ENCODE measurements around the gene FGFR3. TPM values are rescaled to one million over a fixed set of nuclear protein-coding genes. Genes with fewer than 3 reads are reported as not detected.

The FGFR3 gene
- total RNA-seq, 2 donors from 2014 or later: 2.1 to 2.4 TPM

DNA sequence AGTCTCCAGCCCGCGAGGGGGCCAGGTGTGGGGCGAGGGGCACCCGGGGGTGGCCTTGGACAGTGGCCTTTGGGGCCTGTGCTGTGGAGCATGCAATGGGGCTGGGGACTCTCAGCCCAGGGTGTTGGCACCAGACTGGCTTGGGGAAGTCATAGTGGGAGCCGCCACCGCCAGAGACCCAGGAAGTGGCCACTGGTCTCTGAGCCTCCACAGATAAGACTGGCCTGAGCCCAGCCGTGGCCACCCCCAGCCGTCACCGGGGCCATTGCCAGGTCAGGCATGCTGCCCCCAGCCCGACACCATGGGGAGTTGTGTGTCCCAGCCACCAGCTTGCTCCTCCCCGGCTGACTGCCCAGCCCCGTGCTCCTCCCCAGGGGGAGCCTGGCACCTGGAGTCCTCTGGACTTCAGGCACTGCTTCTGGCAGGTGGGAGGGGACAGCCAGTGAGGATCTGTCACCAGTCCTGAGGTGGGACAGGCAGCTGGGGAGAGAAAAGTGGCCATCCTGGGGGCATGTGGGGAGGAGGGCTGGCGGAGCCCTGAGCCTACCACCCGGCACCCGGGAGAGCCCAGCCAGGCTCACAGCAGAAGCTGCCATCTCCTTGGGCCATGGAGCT is 39.3 kb upstream of the FGFR3 start:
- intact Hi-C loops (cut with DNase I): no loop called here
- DNase-seq (ENCODE audit: low spot score): no peak

DNA sequence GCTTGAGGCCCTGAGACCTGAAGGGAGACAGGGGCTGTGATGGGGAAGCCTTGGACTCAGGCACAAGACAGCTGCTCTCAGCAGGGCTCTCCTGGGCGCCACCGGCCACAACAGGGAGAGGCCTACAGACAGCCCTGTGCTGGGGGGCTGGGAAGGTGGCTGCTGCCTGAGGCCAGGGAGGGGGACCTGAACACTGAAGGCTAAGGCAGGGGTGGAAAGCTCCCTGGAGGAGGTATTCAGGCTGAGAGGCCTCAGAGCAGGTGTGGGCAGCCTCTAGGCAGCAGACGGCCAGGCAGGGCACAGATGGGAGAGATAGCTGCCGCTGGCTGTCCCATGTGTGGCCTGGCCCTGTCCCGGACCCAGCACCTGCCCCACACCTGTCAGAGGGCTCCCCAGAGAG is 38.8 kb upstream of the FGFR3 start:
- DNase-seq (ENCODE audit: low spot score): no peak
- intact Hi-C loops (cut with DNase I): no loop called here

DNA sequence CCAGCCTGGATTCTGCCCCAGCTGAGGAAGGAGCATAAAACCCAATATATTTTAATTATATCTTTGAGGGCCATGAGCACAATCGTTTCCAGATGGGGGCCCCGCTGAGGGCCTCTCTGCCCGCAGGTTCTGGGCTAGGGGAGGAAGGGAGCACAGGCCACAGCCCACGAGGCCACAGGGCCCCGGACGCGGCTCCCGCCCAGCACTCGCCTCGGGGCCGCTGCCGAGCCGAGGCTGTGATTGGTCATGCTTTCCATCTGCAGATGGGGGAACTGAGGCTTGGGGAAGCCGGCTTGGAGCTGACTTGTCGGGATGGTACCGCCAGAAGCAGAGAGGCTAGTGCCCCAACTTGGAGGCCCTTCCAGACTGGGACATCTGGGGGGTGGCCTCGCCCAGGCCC is 37.8 kb upstream of the FGFR3 start:
- no peak for DNase-seq (ENCODE audit: low spot score)
- intact Hi-C loops (cut with DNase I): no loop called here

DNA sequence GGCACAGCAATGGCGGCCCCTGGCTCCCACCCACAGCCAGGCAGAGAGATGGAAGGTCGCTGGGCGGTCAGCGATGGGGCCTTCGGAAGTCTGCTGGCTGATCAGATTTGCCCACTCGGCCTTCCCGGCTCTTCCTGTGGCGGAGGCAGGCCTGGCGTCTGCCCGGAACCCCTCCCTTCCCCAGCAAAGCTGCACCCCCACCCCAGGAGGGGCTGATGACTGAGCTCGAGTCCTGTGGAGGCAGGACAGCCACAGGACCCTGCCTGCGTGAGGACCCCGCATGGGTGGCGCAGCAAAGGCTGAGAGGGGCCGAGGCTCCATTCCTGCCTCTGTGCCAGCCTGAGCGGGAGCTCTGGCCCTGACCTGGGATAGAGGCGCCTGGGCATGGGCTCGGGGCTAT is 37.0 kb upstream of the FGFR3 start:
- intact Hi-C loops (cut with DNase I): no loop called here
- no peak for DNase-seq (ENCODE audit: low spot score)

DNA sequence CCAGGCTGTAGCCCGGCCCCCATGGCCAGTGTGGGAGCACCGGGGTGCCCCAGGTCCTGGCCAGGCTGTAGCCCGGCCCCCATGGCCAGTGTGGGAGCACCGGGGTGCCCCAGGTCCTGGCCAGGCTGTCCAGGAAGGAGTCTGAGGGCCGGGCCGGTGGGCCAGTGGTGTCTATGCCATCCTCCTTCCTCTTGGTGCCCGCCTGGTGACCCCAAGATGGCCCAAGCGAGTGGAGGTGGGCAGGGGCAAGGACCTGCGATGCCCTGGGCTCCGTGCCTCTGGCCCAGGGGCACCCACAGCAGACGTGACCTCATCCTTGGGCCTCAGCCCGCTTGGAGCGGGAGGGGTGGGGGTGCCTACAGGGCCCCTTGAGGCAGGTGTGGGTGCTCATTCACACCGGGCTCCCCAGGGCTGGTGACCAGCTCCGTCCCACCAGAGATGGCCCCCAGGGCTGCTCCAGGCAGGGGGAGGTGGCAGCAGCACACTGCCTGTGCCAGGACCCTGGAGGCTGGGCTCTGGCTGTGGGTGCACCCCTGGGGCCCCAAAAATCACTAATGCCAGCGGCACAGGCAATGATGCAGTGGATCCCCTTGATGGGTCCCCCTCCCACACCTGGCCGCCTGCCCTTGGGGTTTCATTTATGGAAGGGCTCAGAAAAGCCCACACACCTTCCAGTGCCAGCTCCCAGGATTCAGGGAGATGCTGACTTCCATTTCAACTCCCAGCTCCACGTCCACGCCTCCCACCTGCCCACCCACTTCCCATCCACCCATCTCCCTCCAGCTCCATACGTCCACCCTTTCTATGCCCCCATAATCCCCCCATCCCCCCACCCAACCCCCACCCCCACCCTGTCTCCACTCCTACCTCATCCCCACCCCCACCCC is 36.0 kb upstream of the FGFR3 start:
- intact Hi-C loops (cut with DNase I): no loop called here

DNA sequence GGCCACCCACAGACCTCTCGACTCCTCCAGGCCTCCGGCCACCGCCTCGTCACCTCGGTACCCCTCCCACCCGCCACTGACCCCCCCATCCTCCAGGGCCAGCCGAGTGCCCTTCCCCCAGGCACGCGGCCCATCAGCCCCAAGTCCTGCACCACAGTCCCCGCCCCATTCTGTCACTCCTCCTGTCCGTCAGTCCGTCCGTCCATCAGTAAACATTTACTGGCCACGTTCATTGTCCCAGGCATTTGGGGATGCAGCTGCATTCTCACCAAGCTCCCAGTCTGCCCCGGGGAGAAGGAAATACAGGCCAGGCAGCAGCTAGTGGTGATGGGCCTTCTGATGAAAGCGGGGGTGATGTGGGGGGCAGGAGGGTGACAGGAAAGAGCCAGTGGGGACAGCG is 35.3 kb upstream of the FGFR3 start:
- intact Hi-C loops (cut with DNase I): no loop called here
- no peak for DNase-seq (ENCODE audit: low spot score)

More for the DNA sequence above, 36.0 kb upstream of the FGFR3 start:
- no peak for DNase-seq (ENCODE audit: low spot score)

DNA sequence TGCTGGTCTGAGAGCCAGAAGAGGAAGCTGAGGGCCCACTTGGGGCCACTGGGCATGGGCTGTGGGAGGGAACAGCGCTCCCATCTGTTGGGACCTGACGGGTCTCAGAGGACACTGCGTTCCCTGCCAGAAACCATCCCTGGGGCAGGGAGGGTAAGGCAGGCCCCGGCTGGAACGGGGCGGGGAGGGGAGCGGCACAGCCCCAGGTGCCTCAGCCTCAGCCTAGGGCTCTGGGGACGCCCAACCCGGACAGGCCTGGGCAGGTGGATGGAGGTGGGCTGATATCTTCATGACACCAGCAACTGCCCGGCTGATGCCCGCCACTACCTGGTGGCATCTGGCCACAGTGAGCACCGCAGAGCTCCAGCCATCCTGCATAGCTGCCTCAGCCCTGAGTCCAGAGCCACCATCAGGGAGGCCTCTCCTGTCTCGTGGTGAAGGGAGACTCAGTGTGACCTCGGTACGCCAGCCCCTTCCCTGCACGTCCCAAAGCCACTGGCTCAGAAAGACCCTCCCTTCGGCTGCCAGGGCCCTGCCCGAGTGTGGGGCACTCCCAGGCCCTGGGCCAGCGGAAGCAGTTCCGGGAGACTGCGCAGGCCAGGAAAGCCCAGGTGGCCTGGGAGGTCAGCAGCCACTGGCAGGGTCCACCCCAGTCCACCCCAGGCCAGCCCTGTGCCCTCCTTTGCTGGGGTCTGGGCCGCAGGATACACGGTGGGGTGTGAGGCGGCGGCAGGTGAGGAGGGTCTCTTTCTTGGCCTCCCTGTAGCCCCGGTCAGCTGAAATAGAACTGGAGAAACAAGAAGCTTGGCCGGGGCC is 34.6 kb upstream of the FGFR3 start:
- intact Hi-C loops (cut with DNase I): no loop called here
- DNase-seq (ENCODE audit: low spot score): no peak

DNA sequence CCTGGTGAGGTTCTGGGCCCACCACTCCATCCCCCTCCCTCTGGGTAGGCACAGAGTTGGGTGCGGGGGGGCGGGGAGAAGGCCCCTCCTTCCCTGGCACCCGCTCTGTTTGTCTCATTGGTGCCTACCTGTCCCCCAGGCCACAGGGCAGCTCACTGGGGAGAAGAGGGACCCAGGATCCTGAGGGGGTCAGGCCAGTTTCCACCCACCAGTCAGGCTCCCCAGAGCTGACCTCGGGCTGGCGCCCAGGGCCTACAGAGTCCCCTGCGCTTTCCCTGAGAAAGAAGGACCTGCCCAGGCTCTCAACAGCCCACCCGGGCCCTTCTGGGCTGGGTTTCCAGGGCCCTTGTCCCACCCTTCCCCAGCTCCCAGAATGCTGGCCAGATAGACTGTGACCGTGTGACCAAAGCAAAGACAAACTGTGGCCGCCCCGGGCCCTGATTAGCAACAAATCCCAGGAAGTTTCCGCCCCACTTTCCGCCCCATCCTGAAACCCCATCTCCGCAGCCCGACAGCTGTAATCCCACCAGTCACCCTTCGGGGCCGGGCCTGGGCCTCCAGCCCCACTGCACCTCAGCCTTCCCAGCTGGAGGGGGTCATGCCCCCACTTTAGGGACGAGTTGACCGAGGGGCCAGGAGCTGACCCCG is 33.8 kb upstream of the FGFR3 start:
- intact Hi-C loops (cut with DNase I): no loop called here
- no peak for DNase-seq (ENCODE audit: low spot score)

DNA sequence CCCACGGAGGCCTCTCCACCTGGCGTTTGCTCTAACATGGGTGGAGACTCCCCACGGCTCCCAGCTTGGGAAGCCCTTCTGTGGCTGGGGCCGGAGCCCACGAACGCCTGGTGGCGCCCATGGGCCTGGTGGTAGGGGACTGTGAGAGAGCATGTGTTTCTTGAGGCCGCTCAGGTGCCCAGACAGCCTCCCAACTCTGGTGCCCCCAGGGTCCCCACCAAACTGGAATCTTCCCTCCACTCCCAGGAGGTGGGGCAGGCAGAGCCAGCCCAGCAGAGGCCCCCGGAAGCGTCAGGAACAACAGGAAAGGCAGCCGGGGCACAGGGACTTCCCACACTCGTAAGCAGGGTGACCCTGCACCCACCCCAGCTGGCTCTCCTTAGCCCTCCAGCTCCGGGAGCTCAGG is 33.3 kb upstream of the FGFR3 start:
- DNase-seq (ENCODE audit: low spot score): no peak
- intact Hi-C loops (cut with DNase I): no loop called here

DNA sequence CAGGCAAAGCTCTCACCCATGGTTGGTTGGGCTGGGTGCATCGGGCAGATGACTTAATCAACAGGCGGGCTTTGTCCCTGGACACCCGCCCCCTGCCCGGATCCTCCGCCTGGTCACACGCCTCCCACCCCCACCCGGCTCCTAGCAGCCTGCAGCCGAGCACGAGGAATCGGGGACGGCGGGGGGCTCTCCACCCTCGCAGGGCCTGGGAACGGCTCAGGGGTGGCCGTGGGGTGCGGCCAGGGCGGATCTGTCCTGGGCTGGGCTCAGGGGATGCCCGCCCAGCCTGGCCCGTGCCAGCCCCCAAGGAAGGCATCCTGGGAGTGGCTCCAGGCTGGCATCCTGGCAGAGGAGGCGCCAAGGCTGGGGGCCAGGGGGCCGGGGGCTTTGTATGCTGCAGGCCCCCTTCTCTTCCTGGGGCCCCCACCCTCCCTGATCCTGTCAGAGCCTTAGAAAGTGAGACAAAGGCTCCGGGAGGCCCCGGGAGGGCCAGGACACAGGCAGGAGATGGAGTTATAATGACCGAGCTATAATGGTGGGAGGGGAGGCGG is 32.5 kb upstream of the FGFR3 start:
- DNase-seq (ENCODE audit: low spot score): no peak
- intact Hi-C loops (cut with DNase I): no loop called here

DNA sequence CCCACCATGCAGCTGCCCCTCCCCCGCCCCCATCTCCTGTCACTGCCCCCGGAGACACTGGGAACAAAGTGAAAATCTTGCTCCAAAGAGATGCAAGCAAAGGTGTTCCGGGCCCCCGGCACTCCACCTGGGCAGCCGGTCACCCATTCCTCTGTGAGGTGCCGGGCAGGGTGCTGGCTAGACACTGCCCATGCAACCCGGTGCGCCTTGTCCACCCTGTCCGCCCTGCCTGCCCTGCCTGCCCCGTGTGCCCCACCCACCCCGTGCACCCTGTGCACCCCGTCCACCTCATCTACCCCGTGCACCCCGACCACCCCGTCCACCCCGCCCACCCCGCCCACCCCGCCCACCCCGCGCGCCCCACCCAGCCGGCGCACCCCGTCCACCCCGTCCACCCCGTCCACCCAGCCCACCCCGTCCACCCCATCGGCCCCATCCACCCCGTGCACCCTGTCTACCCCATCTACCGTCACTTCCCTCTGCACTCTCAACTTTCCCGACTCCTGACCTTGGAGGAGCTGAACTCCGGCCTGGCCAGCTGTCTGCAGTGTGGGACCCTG is 31.9 kb upstream of the FGFR3 start:
- intact Hi-C loops (cut with DNase I): no loop called here
- no peak for DNase-seq (ENCODE audit: low spot score)

DNA sequence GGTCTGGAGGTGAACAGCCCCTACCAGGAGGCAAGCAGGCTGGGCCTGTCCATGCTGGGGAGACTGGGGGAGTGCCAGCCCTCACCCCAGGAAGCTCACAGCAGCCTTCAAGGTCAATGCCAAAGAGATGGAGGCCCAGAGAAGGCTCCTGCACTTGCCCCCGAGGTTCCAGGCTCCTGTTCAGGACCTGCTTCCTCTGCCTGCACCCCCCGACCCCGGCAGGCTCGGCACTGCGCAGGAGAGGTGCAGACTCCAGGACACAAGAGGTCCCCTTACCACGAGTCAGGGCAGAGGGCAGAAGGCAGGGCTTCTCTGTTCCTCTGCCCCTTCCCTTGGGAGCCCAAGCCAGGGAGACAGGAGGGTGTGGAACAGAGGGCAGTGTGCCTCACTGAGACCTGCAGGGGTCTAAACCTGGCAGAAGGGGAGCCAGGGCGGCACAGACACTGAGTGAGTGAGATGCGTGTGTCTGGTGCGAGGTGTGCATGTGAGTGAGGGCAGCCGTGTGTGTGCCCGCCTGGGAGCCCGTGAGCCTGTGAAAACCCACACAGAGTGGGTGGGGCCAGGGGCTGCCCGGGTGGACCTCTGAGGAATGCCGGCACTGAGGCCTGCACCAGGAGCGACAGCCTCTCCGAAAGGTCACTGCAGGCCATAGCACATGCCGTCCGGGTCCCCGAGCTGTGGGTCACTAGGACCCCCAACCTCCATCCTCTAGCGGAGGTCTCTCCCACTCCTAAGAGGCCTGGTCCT is 30.7 kb upstream of the FGFR3 start:
- DNase-seq (ENCODE audit: low spot score): no peak
- intact Hi-C loops (cut with DNase I): no loop called here

DNA sequence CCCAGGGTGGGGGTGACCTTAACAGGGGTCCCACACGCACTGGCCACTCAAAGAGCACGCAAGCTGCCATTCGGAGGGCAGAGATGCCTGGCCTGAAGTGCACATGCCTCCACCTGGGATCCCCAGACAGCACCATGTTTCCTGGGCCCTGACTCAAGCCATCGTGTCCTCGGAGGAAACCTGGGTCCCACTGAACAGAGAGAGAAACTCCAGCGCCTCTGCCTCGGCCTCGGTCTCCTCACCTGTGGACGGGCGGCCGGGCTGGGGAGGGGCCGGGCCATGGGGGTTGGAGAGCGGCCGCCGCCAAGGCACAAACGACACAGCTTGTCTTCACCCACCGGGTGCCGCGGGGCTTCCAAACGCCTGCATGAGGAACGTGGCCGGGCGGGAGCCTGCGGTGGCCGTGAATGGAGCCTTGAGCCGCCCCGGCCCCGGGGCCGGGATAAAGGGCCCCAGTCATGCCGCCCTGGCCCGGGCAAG is 30.0 kb upstream of the FGFR3 start:
- no peak for DNase-seq (ENCODE audit: low spot score)
- intact Hi-C loops (cut with DNase I): no loop called here

DNA sequence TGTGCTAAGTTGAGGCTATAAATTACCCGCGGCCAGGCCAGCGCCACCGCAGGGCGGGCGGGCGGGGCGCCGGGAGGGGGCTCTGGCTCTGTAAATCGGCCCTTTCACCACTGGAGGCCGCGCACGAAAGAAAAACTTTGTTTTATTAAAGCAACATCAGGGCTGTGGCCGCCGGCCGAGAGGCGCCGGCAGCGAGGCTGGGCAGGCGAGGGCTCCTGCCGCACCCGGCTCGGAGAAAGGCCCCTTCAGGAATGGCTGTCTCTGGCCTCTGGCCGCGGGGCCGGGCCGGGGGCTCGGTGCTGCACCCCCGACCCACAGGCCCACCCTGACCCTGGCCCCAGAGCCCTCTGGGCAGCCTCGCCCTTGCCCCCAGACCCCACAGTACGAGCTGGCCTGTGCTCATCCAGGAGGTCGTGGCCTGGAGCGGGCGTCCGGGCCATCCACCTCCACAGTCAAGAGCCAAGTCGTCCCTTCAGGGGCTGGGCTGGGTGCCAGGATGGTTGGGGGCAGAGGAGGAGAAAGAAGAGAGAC is 29.5 kb upstream of the FGFR3 start:
- intact Hi-C loops (cut with DNase I): no loop called here

DNA sequence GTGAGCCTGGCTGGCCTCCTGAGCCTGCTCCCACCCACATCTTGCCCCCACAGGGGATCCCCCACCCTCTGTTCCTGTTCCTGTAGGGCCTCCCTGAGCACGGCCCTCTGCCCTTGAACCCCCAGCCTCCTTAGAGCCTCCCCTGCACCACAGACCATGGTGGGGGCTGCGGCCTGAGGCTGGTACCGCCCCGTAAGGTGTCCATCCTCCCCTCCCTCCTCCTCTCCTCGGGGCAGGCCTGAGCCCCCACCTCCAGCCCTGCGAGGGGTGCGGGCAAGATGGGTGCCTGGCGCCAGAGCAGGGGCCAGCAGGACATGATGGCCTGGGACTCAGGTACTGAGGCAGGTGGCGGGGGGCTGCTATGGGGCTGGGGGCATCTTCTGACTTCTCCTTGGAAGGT is 28.4 kb upstream of the FGFR3 start:
- intact Hi-C loops (cut with DNase I): no loop called here

More for the DNA sequence above, 29.5 kb upstream of the FGFR3 start:
- no peak for DNase-seq (ENCODE audit: low spot score)

DNA sequence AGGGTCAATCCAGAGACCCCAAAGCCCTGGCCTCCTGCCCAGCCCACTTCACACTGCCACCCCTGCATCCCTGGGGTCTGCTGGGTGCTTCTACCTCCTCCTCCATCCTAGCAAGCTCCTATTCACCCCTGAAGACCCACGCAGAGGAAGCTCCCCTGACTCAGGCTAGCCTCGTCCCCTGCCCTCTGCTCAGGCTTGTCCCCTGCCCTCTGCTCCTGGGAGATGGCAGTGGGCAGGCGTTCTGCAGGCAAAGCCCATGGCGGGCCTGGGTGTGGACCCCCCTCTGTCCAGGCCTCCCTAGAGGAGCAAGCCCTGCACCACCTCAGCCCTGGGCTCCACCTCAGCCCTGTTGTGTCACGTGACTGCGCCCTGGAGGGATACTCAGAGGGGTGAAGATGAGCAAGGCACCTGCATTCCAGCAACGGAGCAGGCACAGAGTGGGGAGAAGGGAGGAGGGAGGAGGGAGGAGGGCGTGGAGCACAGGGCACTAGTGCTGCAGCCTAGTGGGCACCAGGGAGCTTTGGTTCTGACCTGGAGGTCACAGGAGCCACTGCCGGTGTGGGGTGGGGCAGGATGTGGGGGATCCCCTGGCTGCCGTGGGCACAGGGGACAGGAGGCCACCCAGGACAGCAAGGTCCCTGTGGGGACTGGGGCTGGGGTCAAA is 27.6 kb upstream of the FGFR3 start:
- no peak for DNase-seq (ENCODE audit: low spot score)
- intact Hi-C loops (cut with DNase I): no loop called here

More for the DNA sequence above, 28.4 kb upstream of the FGFR3 start:
- no peak for DNase-seq (ENCODE audit: low spot score)

All from posterior vena cava (tissue), 2 donors.